Gastroesophageal sphincter (tissue), 4 donors: ENCODE data around the gene UBR4. TPM values are rescaled to one million over a fixed set of nuclear protein-coding genes. Genes with fewer than 3 reads are reported as not detected.

Source experiments
- ATAC-seq: fragments of 150-250 bp; one replicate; pipeline ENCODE4 v1.9.1; 2016; ENCODE audit warnings: mild to moderate bottlenecking, moderate library complexity
- H3K27ac ChIP-seq, 4 donors: fragments of 200-600 bp; sonication (generic) in 3 of 4; 1 replicate in 3 of 4; 2 replicates in 1 of 4; pipeline ENCODE4 v1.5.1; 2016 to 2019
- H3K27me3 ChIP-seq: fragments of 200-600 bp; sonication (generic); one replicate; pipeline ENCODE4 v1.5.1; 2019
- H3K36me3 ChIP-seq, 2 donors: fragments of 200-600 bp; sonication (generic); one replicate each; pipeline ENCODE4 v1.5.1; 2019; ENCODE audit warnings: control low read depth in 1 of 2
- H3K4me1 ChIP-seq, 3 donors: fragments of 200-600 bp; sonication (generic); 1 replicate in 2 of 3; 2 replicates in 1 of 3; pipeline ENCODE4 v1.5.1; 2016 to 2019; ENCODE audit warnings: control low read depth in 2 of 3
- H3K4me3 ChIP-seq, 2 donors: fragments of 200-600 bp; sonication (generic); one replicate each; pipeline ENCODE4 v1.5.1; 2019; ENCODE audit warnings: mild to moderate bottlenecking in 1 of 2, moderate library complexity in 1 of 2
- H3K9me3 ChIP-seq, 3 donors: fragments of 200-600 bp; sonication (generic); one replicate each; pipeline ENCODE4 v1.5.1; 2017 to 2019; ENCODE audit warnings: control low read depth in 2 of 3
- EP300 ChIP-seq: sonication (generic); formaldehyde crosslinking; IDR thresholded peaks from one replicate; pipeline ENCODE4 v1.6.1; 2017; ENCODE audit warnings: antibody characterized with exemption, mild to moderate bottlenecking
- POLR2A ChIP-seq, 2 donors: fragments of 450-650 bp; IDR thresholded peaks; one replicate each; pipeline ENCODE4 v1.6.1; 2017; ENCODE audit warnings: antibody characterized with exemption in 2 of 2, mild to moderate bottlenecking in 2 of 2, moderate library complexity in 1 of 2
- POLR2AphosphoS5 ChIP-seq: sonication (generic); formaldehyde crosslinking; IDR thresholded peaks from one replicate; pipeline ENCODE4 v1.6.1; 2017; ENCODE audit warnings: antibody characterized with exemption
- WGBS, 2 donors: methylation state at CpG; one replicate each; pipeline ENCODE4 v1.1.5; 2018; ENCODE audit warnings: low coverage in 1 of 2; 5-methylcytosine and 5-hydroxymethylcytosine counted together
- total RNA-seq, 4 donors: library from RNA; depleted of rRNA; stranded (reverse); fragments of >200 nt; gene quantifications; one replicate each; pipeline ENCODE4 v1.1.0, GENCODE V29; 2016
- TF ChIP-seq, protein P1 (sequence below), 4 experiments: fragments of 200-600 bp in 2 of 4; fragments of 450-650 bp in 2 of 4; sonication (generic) in 1 of 4; IDR thresholded peaks; one replicate each; pipeline ENCODE4 v1.5.1; 2017 to 2019; ENCODE audit warnings: antibody characterized with exemption in 4 of 4, mild to moderate bottlenecking in 2 of 4, moderate library complexity in 2 of 4

The UBR4 gene
- total RNA-seq, 4 donors from 2014 or later, result 79.3 to 200 (median 191) TPM

DNA sequence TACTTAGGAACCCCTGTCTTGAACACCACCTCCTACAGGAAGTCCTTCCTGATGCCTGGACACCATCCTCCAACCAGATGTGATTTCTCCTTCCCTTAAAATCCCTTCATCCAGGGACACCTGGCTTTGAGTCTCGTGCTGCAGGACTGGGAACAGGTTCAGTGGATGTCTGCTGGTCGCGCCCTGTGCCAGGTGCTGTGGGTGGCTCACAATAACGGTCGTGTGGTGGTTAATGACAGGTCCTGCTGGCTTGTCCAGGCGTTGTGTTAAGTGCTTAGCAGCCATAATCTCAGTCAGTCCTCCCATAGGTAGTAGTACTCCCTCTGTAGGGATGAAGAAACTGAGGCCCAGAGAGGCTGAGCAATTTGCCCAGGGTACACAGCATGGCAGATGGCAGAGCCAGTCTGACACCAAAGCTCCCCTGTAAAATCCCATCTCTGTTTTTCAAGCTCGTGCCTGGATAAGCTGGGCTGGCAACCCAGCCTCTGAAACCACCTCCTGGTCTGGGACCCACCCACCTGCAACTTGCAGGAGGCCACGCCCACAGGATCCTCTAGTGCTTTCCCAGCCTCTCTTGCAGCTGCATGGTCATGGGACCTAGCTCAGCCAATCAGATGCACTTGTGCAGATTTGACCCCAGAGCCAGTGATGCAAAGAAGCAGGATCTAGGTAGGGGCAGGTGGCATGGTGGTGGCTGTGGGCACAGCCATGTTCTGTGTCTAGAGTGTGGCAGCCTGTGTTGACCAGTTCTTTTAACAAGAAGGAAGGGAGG is 147.6 kb downstream of the UBR4 start:
- H3K4me1 ChIP-seq, result peaks cover 0 to 9% (median 0%) of the 10 kb centered on the region in 3 donors
- WGBS, 2 donors, result 58 to 81% methylated on average over 3 to 7 of the region's 8 CpGs
- H3K4me3 ChIP-seq, result no peak overlapping the region
- no peaks in the 10 kb centered on the region for H3K36me3 ChIP-seq
- peaks cover 25% of the 10 kb centered on the region for H3K27me3 ChIP-seq
- no peaks in the 10 kb centered on the region for H3K9me3 ChIP-seq
- TF ChIP-seq POLR2AphosphoS5 (no peak), EP300 (no peak), POLR2A (IDR thresholded peaks at IDR 0.05) (no peak)
- TF ChIP-seq, protein P1, sequence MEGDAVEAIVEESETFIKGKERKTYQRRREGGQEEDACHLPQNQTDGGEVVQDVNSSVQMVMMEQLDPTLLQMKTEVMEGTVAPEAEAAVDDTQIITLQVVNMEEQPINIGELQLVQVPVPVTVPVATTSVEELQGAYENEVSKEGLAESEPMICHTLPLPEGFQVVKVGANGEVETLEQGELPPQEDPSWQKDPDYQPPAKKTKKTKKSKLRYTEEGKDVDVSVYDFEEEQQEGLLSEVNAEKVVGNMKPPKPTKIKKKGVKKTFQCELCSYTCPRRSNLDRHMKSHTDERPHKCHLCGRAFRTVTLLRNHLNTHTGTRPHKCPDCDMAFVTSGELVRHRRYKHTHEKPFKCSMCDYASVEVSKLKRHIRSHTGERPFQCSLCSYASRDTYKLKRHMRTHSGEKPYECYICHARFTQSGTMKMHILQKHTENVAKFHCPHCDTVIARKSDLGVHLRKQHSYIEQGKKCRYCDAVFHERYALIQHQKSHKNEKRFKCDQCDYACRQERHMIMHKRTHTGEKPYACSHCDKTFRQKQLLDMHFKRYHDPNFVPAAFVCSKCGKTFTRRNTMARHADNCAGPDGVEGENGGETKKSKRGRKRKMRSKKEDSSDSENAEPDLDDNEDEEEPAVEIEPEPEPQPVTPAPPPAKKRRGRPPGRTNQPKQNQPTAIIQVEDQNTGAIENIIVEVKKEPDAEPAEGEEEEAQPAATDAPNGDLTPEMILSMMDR (IDR thresholded peaks at IDR 0.05), result no peak
- no peak for ATAC-seq
- H3K27ac ChIP-seq, result no peak overlapping the region

DNA sequence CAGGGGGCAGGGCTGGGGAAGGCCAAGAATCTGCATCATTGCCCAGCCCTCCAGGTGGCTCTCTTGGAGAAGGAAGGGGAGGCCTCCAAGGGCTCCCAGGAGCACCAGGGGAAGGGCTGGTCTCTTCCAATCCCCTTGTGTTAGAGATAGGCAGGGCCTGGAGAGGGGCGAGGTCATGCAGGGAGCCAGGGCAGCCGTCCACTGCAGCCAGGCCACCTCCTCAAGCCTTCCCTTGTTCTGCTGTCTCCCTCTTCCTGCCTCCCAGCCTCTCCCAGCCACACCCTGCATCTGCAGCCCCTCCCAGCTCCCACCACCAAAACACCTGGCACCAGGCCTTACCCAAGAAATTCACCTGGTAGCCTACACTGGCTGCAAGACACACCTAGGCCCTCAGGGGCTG is 148.3 kb downstream of the UBR4 start:
- H3K27ac ChIP-seq, result no peak overlapping the region
- H3K9me3 ChIP-seq, result no peaks in the 10 kb centered on the region
- TF ChIP-seq EP300 (no peak), POLR2AphosphoS5 (no peak), POLR2A (IDR thresholded peaks at IDR 0.05) (no peak)
- TF ChIP-seq, protein P1 (IDR thresholded peaks at IDR 0.05), result no peak
- no peak for ATAC-seq
- no peak overlapping the region for H3K4me3 ChIP-seq
- H3K4me1 ChIP-seq, result peaks cover 0 to 3% (median 0%) of the 10 kb centered on the region in 3 donors
- peaks cover 31% of the 10 kb centered on the region for H3K27me3 ChIP-seq
- H3K36me3 ChIP-seq, result no peaks in the 10 kb centered on the region
- 80% methylated on average over 2 of the region's 2 CpGs; no CpG with 5 or more reads in 1 of the 2 donors for WGBS, 2 donors

DNA sequence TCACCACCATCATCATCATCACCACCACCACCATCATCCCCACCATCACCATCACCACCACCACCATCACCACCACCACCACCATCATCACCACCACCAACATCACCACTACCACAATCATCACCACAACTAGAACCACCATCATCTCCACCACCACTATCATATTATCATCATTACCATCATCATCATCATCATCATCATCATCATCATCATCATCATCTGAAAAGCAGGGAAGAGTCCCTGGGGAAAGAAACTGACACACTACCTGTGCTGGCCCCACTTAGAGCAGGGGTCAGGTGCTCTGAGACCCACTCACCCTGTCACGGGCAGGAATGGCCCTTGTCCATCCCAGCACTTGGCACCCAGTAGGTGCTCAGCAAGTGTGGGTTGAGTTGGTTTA is 148.7 kb downstream of the UBR4 start:
- Histone ChIP-seq H3K9me3 (no peaks in the 10 kb centered on the region), H3K4me1 (no peaks in the 10 kb centered on the region), H3K27ac (no peak overlapping the region), H3K27me3 (peaks cover 35% of the 10 kb centered on the region), H3K4me3 (no peak overlapping the region), H3K36me3 (no peaks in the 10 kb centered on the region)
- ATAC-seq, result no peak
- WGBS, 2 donors, result 86 to 100% methylated on average over 1 of the region's 1 CpG
- TF ChIP-seq EP300, result no peak
- TF ChIP-seq POLR2AphosphoS5, result no peak
- TF ChIP-seq, protein P1 (IDR thresholded peaks at IDR 0.05), result no peak
- TF ChIP-seq POLR2A (IDR thresholded peaks at IDR 0.05), result no peak

DNA sequence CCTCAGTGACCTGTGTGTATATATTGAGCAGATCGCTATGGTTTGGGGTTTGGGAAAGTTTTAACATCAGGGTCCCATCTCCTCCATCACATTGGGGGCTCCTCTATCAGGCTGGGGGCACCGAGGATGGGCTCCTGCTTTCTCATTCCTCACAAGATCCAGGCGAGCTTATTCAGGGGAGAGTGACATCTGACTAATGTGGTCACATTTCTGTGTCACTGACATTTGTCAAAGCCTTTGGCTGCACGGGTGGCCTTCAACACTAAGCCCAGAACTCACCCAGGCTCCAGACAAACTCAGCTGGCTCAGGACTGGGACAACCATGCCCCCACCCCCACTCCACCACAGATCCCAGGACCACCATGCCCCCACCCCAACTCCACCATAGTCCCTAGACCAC is 150.3 kb downstream of the UBR4 start:
- no peak for ATAC-seq
- Histone ChIP-seq H3K4me3 (no peak overlapping the region), H3K27ac (no peak overlapping the region), H3K9me3 (no peaks in the 10 kb centered on the region), H3K4me1 (no peaks in the 10 kb centered on the region), H3K36me3 (no peaks in the 10 kb centered on the region), H3K27me3 (peaks cover 41% of the 10 kb centered on the region)
- TF ChIP-seq EP300 (no peak), POLR2A (IDR thresholded peaks at IDR 0.05) (no peak), POLR2AphosphoS5 (no peak)
- 44 to 47% methylated on average over 1 to 3 of the region's 4 CpGs for WGBS, 2 donors

DNA sequence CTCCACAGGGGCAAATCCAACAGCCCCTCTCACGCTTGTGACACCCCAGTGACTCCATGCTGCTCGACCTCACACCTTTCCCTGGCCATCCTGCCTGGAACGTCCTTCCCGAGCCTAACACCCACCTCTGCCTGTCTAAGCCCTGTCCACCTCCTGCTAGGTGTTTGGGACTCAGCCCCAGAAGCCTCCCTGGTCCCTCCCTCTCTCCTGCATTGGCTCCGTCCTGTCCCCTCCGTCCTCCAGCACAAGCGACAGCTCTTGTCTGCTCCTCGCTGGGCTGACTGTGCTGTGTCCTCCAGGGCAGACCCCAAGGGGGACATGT is 151.6 kb downstream of the UBR4 start:
- WGBS, 2 donors, result 29% methylated on average over 6 of the region's 8 CpGs; no CpG with 5 or more reads in 1 of the 2 donors
- Histone ChIP-seq H3K9me3 (no peaks in the 10 kb centered on the region), H3K36me3 (no peaks in the 10 kb centered on the region), H3K4me1 (no peaks in the 10 kb centered on the region), H3K27ac (no peak overlapping the region), H3K27me3 (peaks cover 54% of the 10 kb centered on the region), H3K4me3 (no peak overlapping the region)
- TF ChIP-seq, protein P1 (IDR thresholded peaks at IDR 0.05), result no peak
- no peak for TF ChIP-seq POLR2AphosphoS5
- TF ChIP-seq EP300, result no peak
- ATAC-seq, result no peak
